Gastrocnemius medialis (tissue), 4 donors: ENCODE results near the gene AKR1C1.

Experiments used
- POLR2A ChIP-seq, 2 donors: fragments of 450-650 bp; IDR thresholded peaks; one replicate each; pipeline ENCODE4 v1.6.1; 2017; ENCODE audit warnings: antibody characterized with exemption in 2 of 2, mild to moderate bottlenecking in 2 of 2, moderate library complexity in 2 of 2
- TF ChIP-seq, protein P1 (sequence below), 5 experiments: fragments of 450-650 bp in 3 of 5; fragments of 200-600 bp in 2 of 5; sonication (generic) in 2 of 5; IDR thresholded peaks in 4 of 5; conservative IDR thresholded peaks in 1 of 5; 1 replicate in 4 of 5; 2 replicates in 1 of 5; pipeline ENCODE4 v1.5.1; 2016 to 2019; ENCODE audit warnings: antibody characterized with exemption in 5 of 5, mild to moderate bottlenecking in 3 of 5, moderate library complexity in 3 of 5

- TF ChIP-seq, protein P1, sequence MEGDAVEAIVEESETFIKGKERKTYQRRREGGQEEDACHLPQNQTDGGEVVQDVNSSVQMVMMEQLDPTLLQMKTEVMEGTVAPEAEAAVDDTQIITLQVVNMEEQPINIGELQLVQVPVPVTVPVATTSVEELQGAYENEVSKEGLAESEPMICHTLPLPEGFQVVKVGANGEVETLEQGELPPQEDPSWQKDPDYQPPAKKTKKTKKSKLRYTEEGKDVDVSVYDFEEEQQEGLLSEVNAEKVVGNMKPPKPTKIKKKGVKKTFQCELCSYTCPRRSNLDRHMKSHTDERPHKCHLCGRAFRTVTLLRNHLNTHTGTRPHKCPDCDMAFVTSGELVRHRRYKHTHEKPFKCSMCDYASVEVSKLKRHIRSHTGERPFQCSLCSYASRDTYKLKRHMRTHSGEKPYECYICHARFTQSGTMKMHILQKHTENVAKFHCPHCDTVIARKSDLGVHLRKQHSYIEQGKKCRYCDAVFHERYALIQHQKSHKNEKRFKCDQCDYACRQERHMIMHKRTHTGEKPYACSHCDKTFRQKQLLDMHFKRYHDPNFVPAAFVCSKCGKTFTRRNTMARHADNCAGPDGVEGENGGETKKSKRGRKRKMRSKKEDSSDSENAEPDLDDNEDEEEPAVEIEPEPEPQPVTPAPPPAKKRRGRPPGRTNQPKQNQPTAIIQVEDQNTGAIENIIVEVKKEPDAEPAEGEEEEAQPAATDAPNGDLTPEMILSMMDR (IDR thresholded peaks at IDR 0.05 in 4 of 5, conservative IDR thresholded peaks at IDR 0.05 in 1 of 5), result no peak
- no peak for TF ChIP-seq POLR2A (IDR thresholded peaks at IDR 0.05)
Observed at GRCh38 chr10:4953405-4953804, 9.8 kb upstream of the AKR1C1 start.
